ENCODE measurements around the gene GBA2.

The GBA2 gene

DNA sequence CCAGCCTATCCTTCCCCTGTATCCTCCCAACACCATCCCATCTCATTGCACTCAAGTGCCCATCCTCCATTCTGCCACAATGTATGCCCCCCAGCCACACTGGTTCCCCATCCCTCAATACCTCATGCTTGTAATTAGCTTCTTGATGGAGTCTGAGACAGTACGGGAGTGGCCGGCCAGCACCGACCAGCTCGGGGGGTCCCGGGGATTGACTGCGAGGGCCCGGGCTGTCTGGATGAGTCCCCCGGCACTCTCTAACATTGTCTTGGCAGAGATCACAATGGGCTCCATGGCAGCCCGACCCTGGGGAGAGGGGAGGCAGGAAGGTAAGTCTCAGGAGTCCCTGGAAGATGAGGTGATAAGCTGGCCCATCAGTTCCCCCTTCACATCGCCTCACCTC, 42.1 kb downstream of the GBA2 start:
- no peak overlapping the region for H3K4me3 ChIP-seq (ENCODE audit: low read depth, low read length)
- ChIA-PET CTCF (interaction anchor here (31.2 to 34.3 kb wide), 2 partner anchors 4 to 11 kb away, joined by 816 read pairs; partner anchors contain the start of genes CREB3, TLN1 and TPM2), POLR2A (interaction anchor here (0.5 to 4.0 kb wide), 3 partner anchors 9 to 22 kb away, joined by 3 to 27 read pairs (median 21); no protein-coding TSS in a partner anchor)
- DNase-seq (ENCODE audit: low read depth, low spot score), result no peak
- TF ChIP-seq, protein P1, sequence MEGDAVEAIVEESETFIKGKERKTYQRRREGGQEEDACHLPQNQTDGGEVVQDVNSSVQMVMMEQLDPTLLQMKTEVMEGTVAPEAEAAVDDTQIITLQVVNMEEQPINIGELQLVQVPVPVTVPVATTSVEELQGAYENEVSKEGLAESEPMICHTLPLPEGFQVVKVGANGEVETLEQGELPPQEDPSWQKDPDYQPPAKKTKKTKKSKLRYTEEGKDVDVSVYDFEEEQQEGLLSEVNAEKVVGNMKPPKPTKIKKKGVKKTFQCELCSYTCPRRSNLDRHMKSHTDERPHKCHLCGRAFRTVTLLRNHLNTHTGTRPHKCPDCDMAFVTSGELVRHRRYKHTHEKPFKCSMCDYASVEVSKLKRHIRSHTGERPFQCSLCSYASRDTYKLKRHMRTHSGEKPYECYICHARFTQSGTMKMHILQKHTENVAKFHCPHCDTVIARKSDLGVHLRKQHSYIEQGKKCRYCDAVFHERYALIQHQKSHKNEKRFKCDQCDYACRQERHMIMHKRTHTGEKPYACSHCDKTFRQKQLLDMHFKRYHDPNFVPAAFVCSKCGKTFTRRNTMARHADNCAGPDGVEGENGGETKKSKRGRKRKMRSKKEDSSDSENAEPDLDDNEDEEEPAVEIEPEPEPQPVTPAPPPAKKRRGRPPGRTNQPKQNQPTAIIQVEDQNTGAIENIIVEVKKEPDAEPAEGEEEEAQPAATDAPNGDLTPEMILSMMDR (IDR thresholded peaks at IDR 0.05; ENCODE audit: insufficient read depth, low read length, missing control alignments), result no peak

DNA sequence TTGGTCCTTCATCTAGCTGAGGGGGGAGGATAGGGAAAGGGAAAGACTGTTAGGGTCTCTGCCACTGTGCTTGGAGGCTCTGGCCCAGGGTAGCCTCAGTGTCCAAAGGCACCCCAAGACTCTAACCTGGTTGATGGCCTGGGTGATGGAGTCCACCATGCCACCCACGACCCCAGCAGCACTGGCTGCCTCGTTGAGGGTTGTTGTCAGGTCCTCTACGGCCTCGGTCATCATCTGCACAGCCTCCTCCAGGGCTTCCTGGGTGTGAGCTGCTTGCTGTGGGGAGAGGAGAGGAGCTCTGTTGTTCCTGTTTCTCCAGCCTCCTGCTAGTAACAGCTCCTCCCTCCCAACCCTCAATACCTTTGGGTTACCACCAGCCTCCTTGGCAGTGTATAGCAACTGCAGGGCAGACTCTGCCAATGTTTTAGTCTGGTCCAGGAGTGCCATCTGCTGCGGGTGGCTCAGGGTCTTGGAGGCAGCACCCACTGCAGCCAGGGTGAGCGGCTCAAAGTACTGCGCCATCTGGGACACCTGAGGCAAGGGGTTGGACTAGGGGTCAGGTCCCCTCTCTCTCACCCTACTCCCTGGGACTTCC, 43.1 kb downstream of the GBA2 start:
- no peak for DNase-seq (ENCODE audit: low read depth, low spot score)
- no peak overlapping the region for H3K4me3 ChIP-seq (ENCODE audit: low read depth, low read length)
- CTCF ChIA-PET, result interaction anchor here (31.2 to 34.3 kb wide), 2 partner anchors 3 to 12 kb away, joined by 816 read pairs; partner anchors contain the start of genes CREB3, TLN1 and TPM2
- TF ChIP-seq, protein P1 (IDR thresholded peaks at IDR 0.05; ENCODE audit: insufficient read depth, low read length, missing control alignments), result no peak
- POLR2A ChIA-PET, result interaction anchor here (0.6 to 4.0 kb wide), 5 partner anchors 10 to 23 kb away, joined by 4 to 27 read pairs (median 5); no protein-coding TSS in a partner anchor

DNA sequence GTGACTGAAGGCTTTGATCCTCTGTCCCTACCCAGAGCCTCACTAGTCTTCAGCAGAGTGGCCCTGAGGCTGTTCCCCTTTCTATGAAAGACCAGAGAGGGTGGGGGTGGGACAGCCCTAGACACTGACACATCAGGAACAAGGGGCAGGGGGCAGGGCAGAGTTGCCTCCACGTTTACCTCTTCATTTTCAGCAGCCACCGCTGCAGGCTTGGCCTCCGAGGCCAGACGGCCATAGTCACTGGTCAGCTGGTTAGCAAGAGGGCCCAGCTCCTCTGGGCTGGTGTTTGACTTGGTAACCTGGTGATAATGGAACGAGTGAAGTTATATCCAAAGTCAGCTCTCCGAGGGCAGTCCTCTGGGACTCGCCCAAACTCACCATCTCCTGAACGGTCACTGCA, 43.7 kb downstream of the GBA2 start:
- DNase-seq (ENCODE audit: low read depth, low spot score), result no peak
- TF ChIP-seq, protein P1 (IDR thresholded peaks at IDR 0.05; ENCODE audit: insufficient read depth, low read length, missing control alignments), result no peak
- ChIA-PET POLR2A (interaction anchor here (0.6 to 4.0 kb wide), 5 partner anchors 9 to 21 kb away, joined by 4 to 27 read pairs (median 5); no protein-coding TSS in a partner anchor), CTCF (interaction anchor here (31.2 to 34.3 kb wide), 2 partner anchors 3 to 13 kb away, joined by 816 read pairs; partner anchors contain the start of genes CREB3, TLN1 and TPM2)
- no peak overlapping the region for H3K4me3 ChIP-seq (ENCODE audit: low read depth, low read length)

DNA sequence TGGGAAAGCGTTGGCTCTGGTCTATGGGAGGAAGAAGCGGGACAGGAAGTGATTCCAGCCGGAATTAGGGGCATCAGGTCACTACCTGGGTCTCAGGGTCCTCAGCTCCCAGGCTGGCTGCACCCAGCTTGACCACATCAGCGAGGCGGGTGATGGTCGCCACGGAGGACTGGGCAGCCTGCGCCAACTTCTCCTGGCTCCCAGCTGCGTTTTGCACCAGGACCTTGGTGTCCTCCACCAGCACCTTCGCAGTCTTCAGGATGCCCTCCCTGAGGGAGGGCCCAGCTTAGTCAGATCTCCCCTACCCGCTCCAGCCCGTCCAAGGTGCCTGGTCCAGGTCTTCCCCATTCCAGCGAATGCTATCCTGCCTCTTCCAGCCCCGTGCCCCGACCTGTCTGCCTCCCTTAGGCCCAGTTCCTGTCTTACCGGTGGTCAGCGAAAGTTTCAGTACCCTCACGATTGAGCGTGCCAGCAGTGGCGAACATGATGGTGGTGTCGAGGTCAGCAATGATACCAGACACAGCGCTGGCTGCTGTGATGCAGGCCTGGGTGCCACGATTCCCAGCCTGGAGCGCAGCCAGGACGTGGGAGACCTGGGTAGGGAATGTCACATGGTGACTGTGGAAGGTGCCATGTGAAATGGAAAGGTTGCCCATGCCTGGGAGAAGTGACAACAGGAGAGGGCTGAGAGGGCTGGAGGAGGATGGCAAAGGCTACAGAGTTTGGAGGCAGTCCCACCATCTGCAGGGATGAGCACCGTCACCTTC, 44.9 kb downstream of the GBA2 start:
- CTCF ChIA-PET, result interaction anchor here (31.2 to 34.3 kb wide), 2 partner anchors 1 to 14 kb away, joined by 816 read pairs; partner anchors contain the start of genes CREB3, TLN1 and TPM2
- no peak for DNase-seq (ENCODE audit: low read depth, low spot score)
- POLR2A ChIA-PET, result interaction anchor here (1.1 to 4.0 kb wide), 7 partner anchors 9 to 24 kb away, joined by 3 to 27 read pairs (median 4); partner anchors contain the start of gene TPM2
- TF ChIP-seq, protein P1 (IDR thresholded peaks at IDR 0.05; ENCODE audit: insufficient read depth, low read length, missing control alignments), result no peak
- no peak overlapping the region for H3K4me3 ChIP-seq (ENCODE audit: low read depth, low read length)

DNA sequence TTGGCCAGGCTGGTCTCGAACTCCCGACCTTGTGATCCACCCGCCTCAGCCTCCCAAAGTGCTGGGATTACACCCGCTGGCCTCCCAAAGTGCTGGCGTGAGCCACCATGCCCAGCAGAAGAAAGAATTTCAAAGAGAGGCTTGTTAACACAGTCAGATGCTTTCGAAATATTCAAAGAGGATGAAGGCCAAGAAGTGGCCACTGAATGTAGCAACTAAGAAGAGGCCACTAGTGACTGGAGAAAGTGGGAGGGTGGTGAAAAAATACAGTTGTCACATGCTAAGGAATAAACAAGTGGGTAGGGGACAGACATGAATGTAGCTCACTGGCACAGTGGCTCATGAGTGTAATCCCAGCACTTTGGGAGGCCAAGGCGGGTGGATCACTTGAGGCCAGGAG, 46.3 kb downstream of the GBA2 start:
- ChIA-PET POLR2A (interaction anchor here (0.8 to 2.2 kb wide), 4 partner anchors 12 to 45 kb away, joined by 3 to 10 read pairs (median 4); partner anchors contain the start of genes CCDC107, RMRP and TPM2), CTCF (interaction anchor here (1.1 to 34.3 kb wide), 3 partner anchors 0 to 56 kb away, joined by 3 to 816 read pairs (median 816); partner anchors contain the start of genes CREB3, TLN1 and TPM2)
- TF ChIP-seq, protein P1 (IDR thresholded peaks at IDR 0.05; ENCODE audit: insufficient read depth, low read length, missing control alignments), result no peak
- no peak for DNase-seq (ENCODE audit: low read depth, low spot score)
- H3K4me3 ChIP-seq (ENCODE audit: low read depth, low read length), result no peak overlapping the region

Measured in AG04449 (cell line).